Measurements from ENCODE around the gene CPSF3. TPM values are rescaled to one million over a fixed set of nuclear protein-coding genes. Genes with fewer than 3 reads are reported as not detected.

The CPSF3 gene
- total RNA-seq, result 60.3 and 60.4 TPM in 2 replicates
- long read RNA-seq, transcript CPSF3-201 (18 exons, 2,345 nt), result major isoform, 615 of 708 reads
- long read RNA-seq, partial matches to known transcripts, result 53 of 708 reads
- long read RNA-seq, other reads (novel, unspliced or antisense), result 40 of 708 reads

DNA sequence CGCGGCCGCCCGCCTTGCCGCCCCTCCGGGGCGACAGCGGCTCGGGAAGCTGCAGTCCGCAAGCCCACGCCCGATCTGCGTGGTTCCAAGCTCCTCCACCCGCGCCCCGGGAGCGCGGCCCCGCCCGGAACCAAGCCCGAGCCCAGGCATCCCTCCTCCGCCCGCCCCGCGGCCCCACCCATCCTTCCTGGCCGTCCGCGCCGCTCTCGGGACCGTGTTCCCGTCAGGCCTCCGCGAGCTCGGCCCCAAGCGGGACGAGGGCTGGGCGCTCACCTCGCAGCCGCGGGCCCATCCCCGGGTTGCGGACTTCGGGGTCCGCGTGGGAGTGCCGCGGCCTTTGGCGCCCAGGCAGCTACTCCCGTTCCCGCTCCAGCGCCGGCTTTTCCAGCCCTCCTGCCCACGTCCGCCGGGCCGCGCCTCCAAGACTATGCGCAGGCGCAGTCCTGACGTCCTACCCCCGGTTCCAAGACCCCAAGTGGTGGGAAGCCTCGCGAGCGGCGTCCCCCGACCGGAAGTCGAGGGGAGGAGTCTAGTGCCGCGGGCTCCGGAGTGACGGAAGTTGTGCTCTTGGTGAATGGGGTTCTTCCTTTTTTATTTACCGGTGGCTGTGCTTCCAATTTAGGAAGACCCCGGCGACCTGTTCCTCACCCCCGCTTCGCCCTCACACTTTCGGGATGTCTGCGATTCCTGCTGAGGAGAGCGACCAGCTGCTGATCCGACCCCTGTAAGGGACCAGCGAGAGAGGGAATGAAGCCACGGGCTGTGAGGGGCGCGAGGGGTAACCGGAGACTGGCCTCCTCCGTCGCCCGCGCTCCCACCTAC lies at the start of gene CPSF3, which contains the start of gene ITGB1BP1:
Gene CPSF3, plus strand, starts transcription at position 555 of the 822 bp plus-strand sequence. Its CDS starts 120 bp downstream, at position 675.
Gene ITGB1BP1, minus strand, starts transcription at position 429 of the 822 bp plus-strand sequence. CDS start 4,831 bp downstream, outside the sequence.
- peaks cover 5% of the 10 kb centered on the region for H3K27me3 Mint-ChIP-seq
- H3K4me1 Mint-ChIP-seq (ENCODE audit: low read depth), result peaks cover 10% of the 10 kb centered on the region
- no peaks in the 10 kb centered on the region for H3K36me3 Mint-ChIP-seq (ENCODE audit: insufficient read depth)
- DNase-seq (ENCODE audit: low spot score, unreplicated experiment), result peak; percentile 99
- no peaks in the 10 kb centered on the region for H3K9me3 Mint-ChIP-seq (ENCODE audit: low read depth)
- peak within 1 kb of the TSS; percentile 91 for H3K27ac Mint-ChIP-seq
- H3K4me3 Mint-ChIP-seq (ENCODE audit: low read depth), result no peak within 1 kb of the TSS
- TF ChIP-seq, protein P1, sequence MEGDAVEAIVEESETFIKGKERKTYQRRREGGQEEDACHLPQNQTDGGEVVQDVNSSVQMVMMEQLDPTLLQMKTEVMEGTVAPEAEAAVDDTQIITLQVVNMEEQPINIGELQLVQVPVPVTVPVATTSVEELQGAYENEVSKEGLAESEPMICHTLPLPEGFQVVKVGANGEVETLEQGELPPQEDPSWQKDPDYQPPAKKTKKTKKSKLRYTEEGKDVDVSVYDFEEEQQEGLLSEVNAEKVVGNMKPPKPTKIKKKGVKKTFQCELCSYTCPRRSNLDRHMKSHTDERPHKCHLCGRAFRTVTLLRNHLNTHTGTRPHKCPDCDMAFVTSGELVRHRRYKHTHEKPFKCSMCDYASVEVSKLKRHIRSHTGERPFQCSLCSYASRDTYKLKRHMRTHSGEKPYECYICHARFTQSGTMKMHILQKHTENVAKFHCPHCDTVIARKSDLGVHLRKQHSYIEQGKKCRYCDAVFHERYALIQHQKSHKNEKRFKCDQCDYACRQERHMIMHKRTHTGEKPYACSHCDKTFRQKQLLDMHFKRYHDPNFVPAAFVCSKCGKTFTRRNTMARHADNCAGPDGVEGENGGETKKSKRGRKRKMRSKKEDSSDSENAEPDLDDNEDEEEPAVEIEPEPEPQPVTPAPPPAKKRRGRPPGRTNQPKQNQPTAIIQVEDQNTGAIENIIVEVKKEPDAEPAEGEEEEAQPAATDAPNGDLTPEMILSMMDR (IDR thresholded peaks at IDR 0.05; ENCODE audit: unreplicated experiment), result no peak

DNA sequence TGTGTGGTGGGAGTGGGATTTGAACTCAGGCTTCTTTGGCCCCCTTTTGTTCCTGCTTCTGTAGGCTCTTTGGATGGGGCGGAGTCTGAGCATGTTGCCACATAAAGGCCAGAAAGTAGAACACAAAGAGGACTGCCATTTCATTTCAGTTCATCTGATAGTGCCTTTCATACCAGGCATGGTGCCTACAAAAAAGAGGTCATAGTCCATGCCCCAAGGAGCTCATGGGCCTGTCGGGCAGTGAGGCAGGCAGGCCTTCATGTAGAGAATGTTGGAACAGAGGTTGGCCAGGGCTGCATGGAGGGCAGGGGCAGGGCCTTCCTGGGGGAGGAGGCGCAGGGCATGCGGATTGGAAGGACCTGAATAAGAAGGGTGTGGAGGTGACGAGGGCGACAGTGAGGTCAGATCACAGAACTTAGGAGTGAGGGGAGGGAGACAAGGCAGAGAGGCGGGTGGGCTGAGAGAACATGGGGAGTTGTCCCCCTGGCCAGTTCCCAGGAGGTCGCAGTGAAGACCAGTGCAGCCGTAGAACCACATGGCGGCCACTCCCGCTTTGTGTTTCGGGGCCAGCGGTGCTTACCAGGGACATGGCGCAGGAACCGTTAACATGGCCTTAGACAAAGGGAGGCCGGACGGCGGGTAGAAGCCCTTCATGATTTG lies 49.3 kb upstream of the CPSF3 start:
- no peaks in the 10 kb centered on the region for H3K27me3 Mint-ChIP-seq
- peaks cover 25% of the 10 kb centered on the region for H3K36me3 Mint-ChIP-seq (ENCODE audit: insufficient read depth)
- no peaks in the 10 kb centered on the region for H3K4me1 Mint-ChIP-seq (ENCODE audit: low read depth)
- DNase-seq (ENCODE audit: low spot score, unreplicated experiment), result no peak
- no peak overlapping the region for H3K4me3 Mint-ChIP-seq (ENCODE audit: low read depth)
- no peaks in the 10 kb centered on the region for H3K9me3 Mint-ChIP-seq (ENCODE audit: low read depth)
- TF ChIP-seq, protein P1 (IDR thresholded peaks at IDR 0.05; ENCODE audit: unreplicated experiment), result no peak
- peak overlapping the region; percentile 16 for H3K27ac Mint-ChIP-seq

DNA sequence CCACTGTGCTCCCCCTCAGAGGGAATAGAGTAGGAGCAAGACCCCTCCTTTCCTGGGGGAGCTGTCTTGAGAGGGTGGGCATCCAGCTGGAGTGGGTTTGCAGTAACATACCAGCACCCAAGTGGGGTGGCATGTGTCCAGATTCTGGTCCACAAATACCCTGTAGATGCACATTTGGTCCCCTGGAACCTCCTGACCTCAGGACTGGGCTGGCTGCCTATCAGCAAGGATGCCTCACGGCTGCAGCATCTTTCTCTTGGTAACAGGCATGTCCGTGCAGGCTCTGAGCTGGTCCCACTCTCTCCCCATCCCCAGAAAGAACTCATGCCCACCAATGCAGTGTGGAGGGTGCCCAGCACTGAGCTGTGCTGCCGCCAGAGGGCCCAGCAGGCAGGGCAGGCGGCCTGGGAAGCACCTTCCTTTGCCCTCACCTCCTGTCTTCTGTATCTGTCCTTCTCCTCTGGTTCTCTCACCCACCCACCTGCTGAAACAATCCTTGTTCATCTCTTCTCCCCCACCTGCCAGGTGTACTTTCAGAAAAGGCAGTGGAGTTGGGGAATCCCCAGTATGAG lies 47.5 kb upstream of the CPSF3 start:
- TF ChIP-seq, protein P1 (IDR thresholded peaks at IDR 0.05; ENCODE audit: unreplicated experiment), result no peak
- H3K4me1 Mint-ChIP-seq (ENCODE audit: low read depth), result no peaks in the 10 kb centered on the region
- H3K36me3 Mint-ChIP-seq (ENCODE audit: insufficient read depth), result peaks cover 22% of the 10 kb centered on the region
- H3K4me3 Mint-ChIP-seq (ENCODE audit: low read depth), result no peak overlapping the region
- no peaks in the 10 kb centered on the region for H3K27me3 Mint-ChIP-seq
- no peak for DNase-seq (ENCODE audit: low spot score, unreplicated experiment)
- no peak overlapping the region for H3K27ac Mint-ChIP-seq
- H3K9me3 Mint-ChIP-seq (ENCODE audit: low read depth), result no peaks in the 10 kb centered on the region

DNA sequence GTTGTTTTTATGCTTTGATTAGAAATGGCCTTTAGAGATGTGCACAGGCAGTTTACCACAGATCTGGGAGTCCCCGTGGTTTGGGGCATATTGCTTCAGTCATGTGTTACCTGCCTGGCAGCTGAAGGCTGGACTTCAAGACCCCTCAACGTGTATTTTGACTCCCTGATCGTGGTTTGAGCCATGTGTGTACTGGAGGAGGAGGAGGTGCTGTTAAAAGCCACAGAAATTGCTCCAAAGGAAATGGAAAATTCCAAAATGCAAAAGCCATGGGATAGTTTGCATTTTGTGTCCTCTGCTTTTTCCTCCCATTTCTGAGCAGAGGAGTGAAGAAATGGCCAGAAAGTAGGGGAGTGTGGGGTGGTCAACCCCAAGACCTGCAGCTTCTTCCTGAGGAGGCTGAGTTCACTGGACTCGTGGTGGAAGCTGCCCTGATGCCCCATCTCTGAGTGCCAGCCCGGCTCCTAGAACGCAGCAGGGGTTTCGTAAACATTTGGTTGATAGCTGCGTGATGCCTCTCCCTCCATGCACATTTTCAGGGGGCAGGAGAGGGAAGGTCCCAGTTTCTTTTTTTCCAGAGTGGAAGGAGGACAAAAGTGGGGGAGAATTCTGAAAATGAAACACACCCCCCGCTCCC lies 45.9 kb upstream of the CPSF3 start:
- H3K27ac Mint-ChIP-seq, result peak overlapping the region; percentile 52
- H3K4me3 Mint-ChIP-seq (ENCODE audit: low read depth), result no peak overlapping the region
- no peaks in the 10 kb centered on the region for H3K9me3 Mint-ChIP-seq (ENCODE audit: low read depth)
- no peak for DNase-seq (ENCODE audit: low spot score, unreplicated experiment)
- TF ChIP-seq, protein P1 (IDR thresholded peaks at IDR 0.05; ENCODE audit: unreplicated experiment), result no peak
- H3K36me3 Mint-ChIP-seq (ENCODE audit: insufficient read depth), result peaks cover 20% of the 10 kb centered on the region
- no peaks in the 10 kb centered on the region for H3K27me3 Mint-ChIP-seq
- no peaks in the 10 kb centered on the region for H3K4me1 Mint-ChIP-seq (ENCODE audit: low read depth)
